ENCODE measurements around the gene TFDP1.

Gene TFDP1

GRCh38 chr13:113665597-113666328, 81.2 kb downstream of the TFDP1 start:
- DNase-seq (ENCODE audit: low read depth in 2 of 2): no peak

DNA sequence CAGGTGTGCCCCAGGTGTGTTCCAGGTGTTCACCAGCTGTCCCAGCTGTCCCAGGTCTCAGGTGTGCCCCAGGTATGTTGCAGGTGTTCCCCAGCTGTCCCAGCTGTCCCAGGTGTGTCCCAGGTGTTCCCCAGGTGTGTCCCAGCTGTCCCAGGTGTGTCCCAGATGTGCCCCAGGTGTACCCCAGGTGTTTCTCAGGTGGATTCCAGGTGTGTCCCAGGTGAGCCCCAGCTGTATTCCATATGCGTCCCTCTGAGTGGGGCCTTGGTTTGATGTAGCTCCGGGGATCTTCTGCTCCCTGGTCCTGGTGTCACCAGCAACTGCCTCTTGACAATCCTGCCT, 81.7 kb downstream of the TFDP1 start:
- no peak for DNase-seq (ENCODE audit: low read depth in 2 of 2)

- DNase-seq (ENCODE audit: low read depth in 2 of 2): no peak
These were observed 82.6 kb downstream of the TFDP1 start, which contains the start of gene GRK1 for GRCh38 chr13:113666951-113667701. Gene GRK1, plus strand, starts transcription at chr13:113667219. Its CDS starts 168 bp downstream, at chr13:113667387.

DNA sequence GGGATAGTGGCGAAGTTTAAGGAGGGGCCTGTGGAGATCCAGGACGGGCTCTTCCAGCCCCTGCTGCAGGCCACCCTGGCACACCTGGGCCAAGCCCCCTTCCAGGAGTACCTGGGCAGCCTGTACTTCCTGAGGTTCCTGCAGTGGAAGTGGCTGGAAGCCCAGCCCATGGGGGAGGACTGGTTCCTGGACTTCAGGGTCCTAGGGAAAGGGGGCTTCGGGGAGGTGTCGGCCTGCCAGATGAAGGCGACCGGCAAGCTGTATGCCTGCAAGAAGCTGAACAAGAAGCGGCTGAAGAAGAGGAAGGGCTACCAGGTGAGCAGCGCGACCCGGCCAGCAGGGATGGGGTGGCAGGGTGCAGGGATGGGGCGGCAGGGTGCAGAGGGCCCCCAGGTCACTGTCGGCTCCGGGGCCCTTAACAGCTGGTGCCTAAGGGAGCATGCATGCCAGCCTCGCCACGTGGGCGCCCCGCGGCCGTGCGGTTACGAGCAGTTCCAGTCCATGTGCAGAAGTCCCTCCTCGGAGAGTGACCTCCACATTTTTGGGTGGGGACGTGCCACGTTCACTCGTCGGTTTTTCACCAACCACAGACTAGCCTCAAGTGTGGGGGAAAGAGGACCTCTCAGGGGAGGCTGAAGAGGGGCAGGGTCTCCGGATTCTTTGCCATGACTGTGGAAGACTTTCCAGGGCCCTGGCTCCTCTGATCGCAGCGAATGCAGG, 83.4 kb downstream of the TFDP1 start:
- no peak for DNase-seq (ENCODE audit: low read depth in 2 of 2)

- no peak for DNase-seq (ENCODE audit: low read depth in 2 of 2)
These were observed 84.0 kb downstream of the TFDP1 start for GRCh38 chr13:113668491-113668971.

DNA sequence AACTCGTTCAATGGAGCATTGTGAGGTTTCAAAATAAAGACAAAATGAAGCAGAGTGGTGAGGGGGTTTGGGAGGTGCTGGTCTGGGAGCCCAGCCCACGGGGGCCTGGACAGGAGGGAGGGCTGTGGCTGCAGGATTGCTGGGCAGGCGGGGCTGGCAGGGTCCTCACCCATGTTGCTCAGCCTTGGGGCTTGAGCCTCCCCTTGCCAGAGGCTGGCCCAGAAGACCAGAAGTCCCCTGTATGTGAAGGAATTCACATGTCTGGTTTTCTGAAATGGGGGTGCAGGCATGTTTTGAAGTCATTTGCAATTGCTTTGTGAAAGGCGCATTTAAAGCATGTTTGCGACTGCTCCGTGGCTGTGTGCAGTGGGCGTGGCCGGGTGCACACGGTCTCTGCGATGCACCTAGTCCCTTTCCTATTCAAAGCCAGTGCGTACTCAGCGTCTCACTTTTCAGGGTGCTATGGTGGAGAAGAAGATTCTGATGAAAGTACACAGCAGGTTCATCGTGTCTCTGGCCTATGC, 84.7 kb downstream of the TFDP1 start:
- no peak for DNase-seq (ENCODE audit: low read depth in 2 of 2)

GRCh38 chr13:113669755-113670341, 85.3 kb downstream of the TFDP1 start:
- no peak for DNase-seq (ENCODE audit: low read depth in 2 of 2)

DNA sequence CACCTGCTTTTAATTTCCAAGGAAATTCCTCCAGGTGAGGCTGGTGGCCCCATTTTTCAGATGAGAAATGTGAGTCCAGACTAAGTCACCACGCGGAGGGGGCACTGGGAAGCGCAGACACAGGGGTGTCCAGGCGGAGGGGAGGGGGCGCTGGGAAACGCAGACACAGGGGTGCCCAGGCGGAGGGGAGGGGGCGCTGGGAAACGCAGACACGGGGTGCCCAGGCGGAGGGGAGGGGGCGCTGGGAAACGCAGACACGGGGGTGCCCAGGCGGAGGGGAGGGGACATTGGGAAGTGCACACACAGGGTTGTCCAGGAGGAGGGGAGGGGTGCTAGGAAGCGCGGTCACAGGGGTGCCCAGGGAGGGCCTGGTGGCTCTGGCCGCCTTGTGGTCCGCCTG, 86.0 kb downstream of the TFDP1 start:
- no peak for DNase-seq (ENCODE audit: low read depth in 2 of 2)

DNA sequence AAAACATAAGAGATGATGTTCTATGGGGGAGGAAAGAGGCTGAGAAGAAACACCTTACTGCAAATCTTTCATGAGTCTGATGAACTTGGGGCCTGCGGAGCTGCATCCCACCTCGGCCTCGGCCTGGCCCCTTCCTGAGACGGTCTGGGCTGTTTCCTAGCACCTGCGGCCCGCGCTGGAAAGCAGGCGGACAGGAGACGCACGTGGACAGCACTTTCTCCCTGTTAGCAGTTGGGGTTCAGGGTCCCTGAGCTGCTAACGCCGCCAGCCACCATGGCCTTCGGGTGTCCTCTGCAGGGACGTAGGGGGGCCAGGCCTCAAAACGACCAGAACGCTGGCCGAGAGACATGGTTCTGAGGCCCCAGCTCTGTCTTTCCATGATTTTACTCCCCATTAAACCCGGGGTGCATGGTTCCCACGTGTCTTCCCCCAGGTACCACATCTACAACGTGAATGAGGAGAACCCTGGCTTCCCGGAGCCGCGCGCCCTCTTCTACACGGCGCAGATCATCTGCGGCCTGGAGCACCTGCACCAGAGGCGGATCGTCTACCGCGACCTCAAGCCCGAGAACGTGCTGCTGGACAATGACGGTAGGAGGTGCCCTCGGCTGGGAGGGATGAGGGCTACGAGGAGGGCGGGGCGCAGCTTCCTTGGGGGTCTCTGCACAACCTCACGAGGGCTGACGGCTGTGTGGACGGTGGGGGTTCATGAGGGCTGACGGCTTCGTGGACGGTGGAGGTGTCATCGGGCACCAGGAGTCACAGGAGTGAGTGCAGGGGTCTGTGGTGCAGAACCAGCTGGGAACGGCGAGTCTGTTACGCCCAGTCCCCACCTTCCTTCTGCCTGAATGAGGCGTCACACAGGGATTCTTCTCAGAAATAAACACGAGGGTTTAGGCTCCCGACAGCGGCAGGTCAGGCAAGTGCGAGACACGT, 86.8 kb downstream of the TFDP1 start:
- no peak for DNase-seq (ENCODE audit: low read depth in 2 of 2)

DNA sequence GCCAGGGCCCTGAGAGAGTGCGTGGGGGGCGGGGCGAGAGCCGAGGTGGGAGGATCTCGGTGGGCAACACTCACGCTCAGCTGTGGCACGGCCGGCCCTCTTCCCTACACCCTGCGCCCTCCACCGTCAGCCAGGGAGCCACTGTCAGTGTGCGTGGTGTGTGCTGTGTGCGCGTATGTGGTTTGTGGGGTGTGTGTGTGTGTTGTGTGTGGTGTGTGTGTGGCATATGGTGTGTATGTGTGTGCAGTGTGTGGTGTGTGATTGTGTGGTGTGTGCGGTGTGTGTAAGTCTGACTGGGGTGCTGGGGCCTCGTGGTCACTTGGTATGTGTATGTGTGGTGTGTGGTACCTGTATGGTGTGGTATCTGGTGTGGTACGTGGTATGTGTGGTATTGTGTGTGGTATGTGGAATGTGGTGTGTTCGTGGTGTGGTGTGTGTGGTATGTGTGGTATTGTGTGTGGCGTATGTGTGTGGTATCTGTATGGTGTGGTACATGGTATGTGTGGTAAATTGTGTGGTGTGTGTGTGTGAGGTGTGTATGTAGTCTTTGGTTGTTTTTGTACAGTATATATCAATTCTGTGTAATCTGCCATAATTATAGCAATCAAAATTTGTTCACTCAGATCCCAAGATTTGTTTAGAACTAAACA, 87.6 kb downstream of the TFDP1 start:
- DNase-seq (ENCODE audit: low read depth in 2 of 2): no peak
